HepG2 (cell line): ENCODE measurements around the gene ZMYND8. TPM values are rescaled to one million over a fixed set of nuclear protein-coding genes. Genes with fewer than 3 reads are reported as not detected.

ENCODE experiments used
- ADNP ChIP-seq: sonication (generic); formaldehyde crosslinking; IDR thresholded peaks from 2 replicates; pipeline ENCODE4 v1.4.0; 2020; ENCODE audit warnings: missing genetic modification reagents
- CTCF ChIP-seq: sonication (generic); formaldehyde crosslinking; IDR thresholded peaks from 2 replicates; pipeline ENCODE4 v1.5.0; 2020; ENCODE audit warnings: mild to moderate bottlenecking, missing genetic modification reagents, moderate library complexity
- EED ChIP-seq: sonication (generic); formaldehyde crosslinking; IDR thresholded peaks from 2 replicates; pipeline ENCODE4 v1.5.0; 2020; ENCODE audit warnings: mild to moderate bottlenecking, missing genetic modification reagents
- FOSL2 ChIP-seq: sonication (generic); formaldehyde crosslinking; IDR thresholded peaks from 2 replicates; pipeline ENCODE4 v1.4.0; 2020; ENCODE audit warnings: missing genetic modification reagents
- FOXK2 ChIP-seq: fragments of 450-650 bp; IDR thresholded peaks from 2 replicates; pipeline ENCODE4 v1.6.1; 2016
- HNF4G ChIP-seq, 2 experiments: sonication (generic) in 1 of 2; formaldehyde crosslinking in 1 of 2; IDR thresholded peaks; 2 replicates each; pipeline versions ENCODE4 v1.4.0 to v1.6.1; 2011 to 2020; ENCODE audit warnings: borderline replicate concordance in 2 of 2, low read depth in 2 of 2, mild to moderate bottlenecking in 2 of 2, low read length in 1 of 2, missing genetic modification reagents in 1 of 2, moderate library complexity in 1 of 2
- HNRNPK ChIP-seq: fragments of 200-400 bp; formaldehyde crosslinking; IDR thresholded peaks from 2 replicates; pipeline ENCODE4 v1.6.1; 2018; ENCODE audit warnings: low read length, low read depth, moderate library complexity, mild to moderate bottlenecking; ENCODE audit not compliant: poor library complexity, severe bottlenecking
- NRL ChIP-seq: sonication (generic); formaldehyde crosslinking; IDR thresholded peaks from 2 replicates; pipeline ENCODE4 v1.5.0; 2020; ENCODE audit warnings: missing genetic modification reagents, mild to moderate bottlenecking, moderate library complexity, borderline replicate concordance
- RARA ChIP-seq: IDR thresholded peaks from 2 replicates; pipeline ENCODE4 v1.6.1; 2016; ENCODE audit warnings: missing genetic modification reagents, missing compliant biosample characterization
- SNRNP70 ChIP-seq: fragments of 200-400 bp; formaldehyde crosslinking; IDR thresholded peaks from 2 replicates; pipeline ENCODE4 v1.6.1; 2017; ENCODE audit warnings: mild to moderate bottlenecking, low read depth, low read length, moderate library complexity
- SP1 ChIP-seq, 2 experiments: fragments of 450-650 bp in 1 of 2; sonication (generic) in 1 of 2; formaldehyde crosslinking in 1 of 2; IDR thresholded peaks; 2 replicates each; pipeline versions ENCODE4 v1.4.0 to v1.6.1; 2016 to 2020; ENCODE audit warnings: missing genetic modification reagents in 1 of 2
- ZNF235 ChIP-seq: sonication (generic); formaldehyde crosslinking; IDR thresholded peaks from 2 replicates; pipeline ENCODE4 v1.8.1; 2023; ENCODE audit warnings: mild to moderate bottlenecking, missing genetic modification reagents, borderline replicate concordance
- ZNF512 ChIP-seq: sonication (generic); formaldehyde crosslinking; IDR thresholded peaks from 2 replicates; pipeline ENCODE4 v1.4.0; 2020; ENCODE audit warnings: mild to moderate bottlenecking, missing genetic modification reagents
- polyA plus RNA-seq, 8 experiments: library from polyadenylated mRNA; depleted of rRNA in 3 of 8; stranded (reverse) in 7 of 8; unstranded in 1 of 8; fragments of >200 nt; fragmentation: Illumina TruSeq in 4 of 8; extraction: Trizol in 4 of 8; gene quantifications; 2 replicates each; pipeline versions ENCODE4 v1.2.1 to v1.2.3, GENCODE V29; 2011 to 2016; ENCODE audit warnings: low read depth in 4 of 8, missing spikeins in 1 of 8, mixed read lengths in 1 of 8; ENCODE audit not compliant: insufficient read depth in 1 of 8
- total RNA-seq, 5 experiments: library from RNA; depleted of rRNA; stranded (reverse); fragments of >200 nt; fragmentation: Illumina TruSeq; extraction: Trizol; gene quantifications; 2 replicates each; pipeline ENCODE4 v1.2.3, GENCODE V29; 2016; ENCODE audit warnings: low read depth in 1 of 5
- TF ChIP-seq, protein P1 (sequence below): sonication (generic); formaldehyde crosslinking; IDR thresholded peaks from 2 replicates; pipeline ENCODE4 v1.5.0; 2020; ENCODE audit warnings: missing genetic modification reagents
- TF ChIP-seq, protein P2 (sequence below): sonication (generic); formaldehyde crosslinking; IDR thresholded peaks from 2 replicates; pipeline ENCODE4 v1.4.0; 2020; ENCODE audit warnings: missing genetic modification reagents, borderline replicate concordance
- TF ChIP-seq, protein P3 (sequence below): sonication (generic); formaldehyde crosslinking; IDR thresholded peaks from 2 replicates; pipeline ENCODE4 v1.4.0; 2020; ENCODE audit warnings: missing genetic modification reagents

The ZMYND8 gene
- total and polyA plus RNA-seq, 2 of the 13 experiments (the other 11 are each of a cell fraction or from before 2014, with no cell fraction given), result 53.9 to 84.7 TPM

GRCh38 chr20:47356526-47357295 is at the start of gene ZMYND8 (continued):
- peak; percentile 75; the same call in 1 of the 2 replicates for TF ChIP-seq ZNF235 (CRISPR knock-in tag)
- no peak for TF ChIP-seq FOXK2
- no peak for TF ChIP-seq HNF4G (IDR thresholded peaks at IDR 0.05; ENCODE audit: borderline replicate concordance, low read depth, low read length)
- TF ChIP-seq HNF4G (CRISPR knock-in tag; IDR thresholded peaks at IDR 0.05; ENCODE audit: borderline replicate concordance, low read depth), result no peak
- TF ChIP-seq ZNF512, result peak; percentile 62
- TF ChIP-seq, protein P1, sequence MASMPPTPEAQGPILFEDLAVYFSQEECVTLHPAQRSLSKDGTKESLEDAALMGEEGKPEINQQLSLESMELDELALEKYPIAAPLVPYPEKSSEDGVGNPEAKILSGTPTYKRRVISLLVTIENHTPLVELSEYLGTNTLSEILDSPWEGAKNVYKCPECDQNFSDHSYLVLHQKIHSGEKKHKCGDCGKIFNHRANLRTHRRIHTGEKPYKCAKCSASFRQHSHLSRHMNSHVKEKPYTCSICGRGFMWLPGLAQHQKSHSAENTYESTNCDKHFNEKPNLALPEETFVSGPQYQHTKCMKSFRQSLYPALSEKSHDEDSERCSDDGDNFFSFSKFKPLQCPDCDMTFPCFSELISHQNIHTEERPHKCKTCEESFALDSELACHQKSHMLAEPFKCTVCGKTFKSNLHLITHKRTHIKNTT (CRISPR knock-in tag), result no peak
- TF ChIP-seq RARA (CRISPR knock-in tag), result peak; percentile 3; the same call in 1 of the 2 replicates
- 0 out of 2 replicates have a peak, but pooled peaks have one; percentile 36 for TF ChIP-seq FOSL2 (CRISPR knock-in tag)
- TF ChIP-seq SP1 (IDR thresholded peaks at IDR 0.05), result no peak
- no peak for TF ChIP-seq SP1 (CRISPR knock-in tag; IDR thresholded peaks at IDR 0.05)
- TF ChIP-seq CTCF, result no peak
- TF ChIP-seq, protein P2, sequence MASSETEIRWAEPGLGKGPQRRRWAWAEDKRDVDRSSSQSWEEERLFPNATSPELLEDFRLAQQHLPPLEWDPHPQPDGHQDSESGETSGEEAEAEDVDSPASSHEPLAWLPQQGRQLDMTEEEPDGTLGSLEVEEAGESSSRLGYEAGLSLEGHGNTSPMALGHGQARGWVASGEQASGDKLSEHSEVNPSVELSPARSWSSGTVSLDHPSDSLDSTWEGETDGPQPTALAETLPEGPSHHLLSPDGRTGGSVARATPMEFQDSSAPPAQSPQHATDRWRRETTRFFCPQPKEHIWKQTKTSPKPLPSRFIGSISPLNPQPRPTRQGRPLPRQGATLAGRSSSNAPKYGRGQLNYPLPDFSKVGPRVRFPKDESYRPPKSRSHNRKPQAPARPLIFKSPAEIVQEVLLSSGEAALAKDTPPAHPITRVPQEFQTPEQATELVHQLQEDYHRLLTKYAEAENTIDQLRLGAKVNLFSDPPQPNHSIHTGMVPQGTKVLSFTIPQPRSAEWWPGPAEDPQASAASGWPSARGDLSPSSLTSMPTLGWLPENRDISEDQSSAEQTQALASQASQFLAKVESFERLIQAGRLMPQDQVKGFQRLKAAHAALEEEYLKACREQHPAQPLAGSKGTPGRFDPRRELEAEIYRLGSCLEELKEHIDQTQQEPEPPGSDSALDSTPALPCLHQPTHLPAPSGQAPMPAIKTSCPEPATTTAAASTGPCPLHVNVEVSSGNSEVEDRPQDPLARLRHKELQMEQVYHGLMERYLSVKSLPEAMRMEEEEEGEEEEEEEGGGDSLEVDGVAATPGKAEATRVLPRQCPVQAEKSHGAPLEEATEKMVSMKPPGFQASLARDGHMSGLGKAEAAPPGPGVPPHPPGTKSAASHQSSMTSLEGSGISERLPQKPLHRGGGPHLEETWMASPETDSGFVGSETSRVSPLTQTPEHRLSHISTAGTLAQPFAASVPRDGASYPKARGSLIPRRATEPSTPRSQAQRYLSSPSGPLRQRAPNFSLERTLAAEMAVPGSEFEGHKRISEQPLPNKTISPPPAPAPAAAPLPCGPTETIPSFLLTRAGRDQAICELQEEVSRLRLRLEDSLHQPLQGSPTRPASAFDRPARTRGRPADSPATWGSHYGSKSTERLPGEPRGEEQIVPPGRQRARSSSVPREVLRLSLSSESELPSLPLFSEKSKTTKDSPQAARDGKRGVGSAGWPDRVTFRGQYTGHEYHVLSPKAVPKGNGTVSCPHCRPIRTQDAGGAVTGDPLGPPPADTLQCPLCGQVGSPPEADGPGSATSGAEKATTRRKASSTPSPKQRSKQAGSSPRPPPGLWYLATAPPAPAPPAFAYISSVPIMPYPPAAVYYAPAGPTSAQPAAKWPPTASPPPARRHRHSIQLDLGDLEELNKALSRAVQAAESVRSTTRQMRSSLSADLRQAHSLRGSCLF (CRISPR knock-in tag), result peak; percentile 67; the same call in 1 of the 2 replicates
- TF ChIP-seq NRL (CRISPR knock-in tag), result no peak; the same call in 1 of the 2 replicates
- no peak for TF ChIP-seq HNRNPK
- no peak; the same call in 1 of the 2 replicates for TF ChIP-seq EED (CRISPR knock-in tag)
- TF ChIP-seq ADNP (CRISPR knock-in tag), result no peak
- TF ChIP-seq, protein P3, sequence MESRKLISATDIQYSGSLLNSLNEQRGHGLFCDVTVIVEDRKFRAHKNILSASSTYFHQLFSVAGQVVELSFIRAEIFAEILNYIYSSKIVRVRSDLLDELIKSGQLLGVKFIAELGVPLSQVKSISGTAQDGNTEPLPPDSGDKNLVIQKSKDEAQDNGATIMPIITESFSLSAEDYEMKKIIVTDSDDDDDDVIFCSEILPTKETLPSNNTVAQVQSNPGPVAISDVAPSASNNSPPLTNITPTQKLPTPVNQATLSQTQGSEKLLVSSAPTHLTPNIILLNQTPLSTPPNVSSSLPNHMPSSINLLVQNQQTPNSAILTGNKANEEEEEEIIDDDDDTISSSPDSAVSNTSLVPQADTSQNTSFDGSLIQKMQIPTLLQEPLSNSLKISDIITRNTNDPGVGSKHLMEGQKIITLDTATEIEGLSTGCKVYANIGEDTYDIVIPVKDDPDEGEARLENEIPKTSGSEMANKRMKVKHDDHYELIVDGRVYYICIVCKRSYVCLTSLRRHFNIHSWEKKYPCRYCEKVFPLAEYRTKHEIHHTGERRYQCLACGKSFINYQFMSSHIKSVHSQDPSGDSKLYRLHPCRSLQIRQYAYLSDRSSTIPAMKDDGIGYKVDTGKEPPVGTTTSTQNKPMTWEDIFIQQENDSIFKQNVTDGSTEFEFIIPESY (CRISPR knock-in tag), result no peak
- no peak for TF ChIP-seq SNRNP70
